Measurements from ENCODE around the gene SLC22A7.
"Not testable (repeated sequence)": the region's sequence is repeated elsewhere in the genome, so short reads cannot be mapped to it uniquely, and the experiment has no call there.

The SLC22A7 gene

DNA sequence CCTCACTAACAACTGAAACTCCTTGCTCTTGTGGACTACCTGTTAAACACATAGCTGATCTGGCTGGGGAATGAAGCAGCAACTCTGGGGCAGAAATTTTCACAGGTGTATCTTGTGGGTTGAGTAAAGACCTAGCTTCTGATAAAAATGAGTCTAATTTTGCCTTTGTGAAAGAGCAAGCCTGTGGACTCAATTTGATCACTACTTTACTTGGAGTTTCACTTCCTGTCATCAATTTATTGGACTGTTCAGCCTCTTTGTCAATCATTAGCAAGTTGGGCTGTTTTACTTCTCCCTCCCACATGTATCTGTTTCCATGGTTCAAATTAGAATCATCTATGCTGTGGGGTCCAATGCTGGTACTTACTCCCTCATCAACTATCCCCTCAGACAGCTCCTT lies 40.2 kb downstream of the SLC22A7 start:
- no peak for DNase-seq (ENCODE audit: low spot score in 2 of 2)
- no peaks in the 10 kb centered on the region for H3K9me3 ChIP-seq
- H3K27me3 ChIP-seq (ENCODE audit: low read depth), result no peaks in the 10 kb centered on the region
- peaks cover 48% of the 10 kb centered on the region for H3K36me3 ChIP-seq (replicated peaks)
- in situ Hi-C loops (cut with MboI; ENCODE audit: low sequenced_read_pairs), result loop anchor here (5.0 kb wide), 1 partner anchor 76 kb away; no protein-coding TSS in a partner anchor
- no peak overlapping the region for H3K4me3 ChIP-seq
- H3K4me1 ChIP-seq, result no peaks in the 10 kb centered on the region

DNA sequence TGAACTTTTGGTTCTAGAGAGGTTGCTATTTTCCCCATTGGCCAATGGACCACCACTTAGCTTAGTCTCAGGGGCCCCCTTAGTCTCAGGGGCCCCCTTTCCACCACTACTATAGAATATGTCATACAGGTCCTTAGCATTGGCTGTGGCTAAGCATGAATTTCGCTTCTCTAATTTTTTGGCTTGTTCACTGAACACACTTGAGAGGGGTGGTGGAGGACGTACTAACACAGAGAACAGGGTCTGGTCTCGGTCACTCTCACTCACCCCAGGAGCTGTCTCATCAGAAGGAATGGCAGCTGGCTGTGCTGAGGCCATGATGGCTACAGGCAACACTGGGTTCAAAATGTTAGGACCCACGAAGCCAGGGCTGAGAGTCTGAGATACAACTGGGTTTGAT lies 41.1 kb downstream of the SLC22A7 start:
- Histone ChIP-seq H3K4me3 (no peak overlapping the region), H3K4me1 (no peaks in the 10 kb centered on the region), H3K36me3 (replicated peaks) (peaks cover 54% of the 10 kb centered on the region), H3K9me3 (no peaks in the 10 kb centered on the region), H3K27me3 (ENCODE audit: low read depth) (no peaks in the 10 kb centered on the region)
- no peak for DNase-seq (ENCODE audit: low spot score in 2 of 2)
- in situ Hi-C loops (cut with MboI; ENCODE audit: low sequenced_read_pairs), result loop anchor here (5.0 kb wide), 1 partner anchor 77 kb away; no protein-coding TSS in a partner anchor

DNA sequence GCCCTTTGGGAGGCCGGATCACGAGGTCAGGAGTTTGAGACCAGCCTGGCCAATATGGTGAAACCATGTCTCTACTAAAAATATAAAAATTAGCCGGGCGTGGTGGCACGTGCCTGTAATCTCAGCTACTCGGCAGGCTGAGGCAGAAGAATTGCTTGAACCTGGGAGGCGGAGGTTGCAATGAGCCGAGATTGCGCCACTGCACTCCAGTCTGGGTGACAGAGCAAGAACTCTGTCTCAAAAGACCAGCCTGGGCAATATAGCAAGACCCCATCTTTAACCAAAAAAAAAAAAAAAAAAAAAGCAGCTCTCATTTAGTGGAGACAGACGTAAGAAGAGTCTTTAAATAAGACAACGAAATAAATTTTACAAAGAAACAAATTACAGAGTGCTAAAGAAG lies 48.2 kb downstream of the SLC22A7 start:
- DNase-seq (ENCODE audit: low spot score in 2 of 2); H3K4me3 ChIP-seq; in situ Hi-C loops (cut with MboI; ENCODE audit: low sequenced_read_pairs); H3K9me3 ChIP-seq; H3K4me1 ChIP-seq; H3K27me3 ChIP-seq (ENCODE audit: low read depth): not testable (repeated sequence)
- peaks cover 62% of the 10 kb centered on the region for H3K36me3 ChIP-seq (replicated peaks)

DNA sequence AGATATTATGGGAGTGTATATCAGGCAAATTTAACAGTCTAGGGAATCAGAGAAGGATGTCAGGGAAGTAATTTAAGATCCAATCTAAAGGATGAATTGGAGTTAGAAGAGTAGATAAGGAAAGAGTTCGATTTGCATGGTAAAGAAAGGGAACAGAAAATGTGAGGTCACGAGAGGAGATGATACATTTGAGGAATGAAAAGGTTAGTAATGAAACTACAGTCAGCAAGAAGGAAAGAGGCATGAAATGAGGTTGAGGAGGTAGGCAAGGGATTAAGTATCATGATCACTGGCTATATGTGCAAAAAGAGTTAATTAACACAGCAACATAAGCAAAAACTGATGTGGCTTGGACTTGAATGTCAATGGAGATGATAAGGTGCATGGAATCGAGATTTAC lies 49.0 kb downstream of the SLC22A7 start:
- Histone ChIP-seq H3K4me1 (no peaks in the 10 kb centered on the region), H3K4me3 (no peak overlapping the region), H3K36me3 (replicated peaks) (peaks cover 58% of the 10 kb centered on the region), H3K9me3 (no peaks in the 10 kb centered on the region), H3K27me3 (ENCODE audit: low read depth) (no peaks in the 10 kb centered on the region)
- no peak for DNase-seq (ENCODE audit: low spot score in 2 of 2)
- in situ Hi-C loops (cut with MboI; ENCODE audit: low sequenced_read_pairs), result no loop called here

DNA sequence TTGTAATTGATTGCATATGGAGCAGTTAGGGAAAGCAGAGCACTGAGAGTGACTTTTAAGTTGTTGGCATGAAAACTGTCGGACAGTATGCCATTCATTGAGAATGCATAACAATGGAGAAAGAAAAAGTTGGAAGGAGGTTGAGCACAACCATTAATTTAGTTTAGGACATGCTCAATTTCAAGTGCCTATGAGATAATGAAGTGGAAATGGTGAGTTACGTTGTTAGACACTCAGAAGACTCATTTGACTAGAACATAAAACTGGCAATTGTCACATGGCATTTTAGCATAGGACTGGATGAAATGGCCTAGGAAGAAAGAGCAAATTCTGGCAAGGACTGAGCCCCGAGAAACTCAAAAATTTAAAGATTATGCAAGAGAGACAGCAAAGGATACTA lies 49.4 kb downstream of the SLC22A7 start:
- in situ Hi-C loops (cut with MboI; ENCODE audit: low sequenced_read_pairs), result no loop called here
- no peak overlapping the region for H3K4me3 ChIP-seq
- no peak for DNase-seq (ENCODE audit: low spot score in 2 of 2)
- H3K4me1 ChIP-seq, result no peaks in the 10 kb centered on the region
- peaks cover 55% of the 10 kb centered on the region for H3K36me3 ChIP-seq (replicated peaks)
- H3K27me3 ChIP-seq (ENCODE audit: low read depth), result no peaks in the 10 kb centered on the region
- H3K9me3 ChIP-seq, result no peaks in the 10 kb centered on the region

DNA sequence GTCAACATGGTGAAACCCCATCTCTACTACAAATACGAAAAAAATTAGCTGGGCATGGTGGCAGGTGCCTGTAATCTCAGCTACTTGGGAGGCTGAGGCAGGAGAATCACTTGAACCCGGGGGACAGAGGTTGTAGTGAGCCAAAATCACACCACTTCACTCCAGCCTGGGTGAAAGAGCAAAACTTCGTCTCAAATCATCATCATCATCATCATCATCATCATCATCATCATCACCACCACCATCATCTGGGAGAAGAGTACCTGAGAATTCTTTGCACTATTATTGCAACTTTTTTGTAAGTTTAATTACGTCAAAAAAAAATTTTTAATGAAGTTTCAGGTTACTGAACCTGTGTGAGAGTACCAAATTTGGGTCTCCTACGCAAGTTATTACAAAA lies 53.9 kb downstream of the SLC22A7 start:
- H3K4me1 ChIP-seq; H3K4me3 ChIP-seq; DNase-seq (ENCODE audit: low spot score in 2 of 2); H3K27me3 ChIP-seq (ENCODE audit: low read depth); H3K9me3 ChIP-seq: not testable (repeated sequence)
- peaks cover 55% of the 10 kb centered on the region for H3K36me3 ChIP-seq (replicated peaks)
- in situ Hi-C loops (cut with MboI; ENCODE audit: low sequenced_read_pairs), result loop anchor here (10.0 kb wide), 1 partner anchor 153 kb away; no protein-coding TSS in a partner anchor

Measured in HAP-1 (cell line).